ENCODE data around the gene SPEF1.

Gene SPEF1

DNA sequence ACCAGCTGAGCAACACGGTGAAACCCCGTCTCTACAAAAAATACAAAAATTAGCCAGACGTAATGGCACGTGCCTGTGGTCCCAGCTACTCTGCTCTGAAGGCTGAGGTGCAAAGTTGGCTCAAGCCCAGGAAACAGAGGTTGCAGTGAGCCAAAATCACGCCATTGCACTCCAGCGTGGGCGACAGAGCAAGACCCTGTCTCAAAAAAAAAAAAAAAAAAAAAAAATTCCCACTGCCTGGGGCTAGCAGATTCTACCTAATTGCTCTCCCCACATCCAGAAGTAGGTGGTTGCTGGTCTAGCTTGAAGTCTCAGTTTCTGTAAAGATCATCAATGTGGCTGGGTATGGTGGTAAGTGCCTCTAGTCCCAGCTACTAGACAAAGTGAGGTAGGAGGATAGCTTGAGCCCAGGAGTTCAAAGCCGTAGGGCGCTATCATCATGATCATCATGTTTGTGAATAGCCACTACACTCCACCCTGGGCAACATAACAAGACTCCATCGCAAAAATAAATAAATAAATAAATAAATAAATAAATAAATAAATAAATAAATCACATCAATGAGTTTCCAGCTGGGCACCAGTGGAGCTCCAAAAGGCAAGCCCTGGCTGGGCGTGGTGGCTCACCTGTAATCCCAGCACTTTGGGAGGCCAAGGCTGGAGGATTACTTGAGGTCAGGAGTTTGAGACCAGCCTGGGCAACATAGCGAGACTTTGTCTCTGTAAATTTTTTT lies 32.8 kb upstream of the SPEF1 start:
- Histone ChIP-seq H3K4me3 (ENCODE audit: insufficient read length, low read depth) (no peak overlapping the region), H3K4me1 (ENCODE audit: insufficient read depth, insufficient read length) (peaks cover 3% of the 10 kb centered on the region), H3K9ac (ENCODE audit: insufficient read length, low read depth) (no peak overlapping the region)

DNA sequence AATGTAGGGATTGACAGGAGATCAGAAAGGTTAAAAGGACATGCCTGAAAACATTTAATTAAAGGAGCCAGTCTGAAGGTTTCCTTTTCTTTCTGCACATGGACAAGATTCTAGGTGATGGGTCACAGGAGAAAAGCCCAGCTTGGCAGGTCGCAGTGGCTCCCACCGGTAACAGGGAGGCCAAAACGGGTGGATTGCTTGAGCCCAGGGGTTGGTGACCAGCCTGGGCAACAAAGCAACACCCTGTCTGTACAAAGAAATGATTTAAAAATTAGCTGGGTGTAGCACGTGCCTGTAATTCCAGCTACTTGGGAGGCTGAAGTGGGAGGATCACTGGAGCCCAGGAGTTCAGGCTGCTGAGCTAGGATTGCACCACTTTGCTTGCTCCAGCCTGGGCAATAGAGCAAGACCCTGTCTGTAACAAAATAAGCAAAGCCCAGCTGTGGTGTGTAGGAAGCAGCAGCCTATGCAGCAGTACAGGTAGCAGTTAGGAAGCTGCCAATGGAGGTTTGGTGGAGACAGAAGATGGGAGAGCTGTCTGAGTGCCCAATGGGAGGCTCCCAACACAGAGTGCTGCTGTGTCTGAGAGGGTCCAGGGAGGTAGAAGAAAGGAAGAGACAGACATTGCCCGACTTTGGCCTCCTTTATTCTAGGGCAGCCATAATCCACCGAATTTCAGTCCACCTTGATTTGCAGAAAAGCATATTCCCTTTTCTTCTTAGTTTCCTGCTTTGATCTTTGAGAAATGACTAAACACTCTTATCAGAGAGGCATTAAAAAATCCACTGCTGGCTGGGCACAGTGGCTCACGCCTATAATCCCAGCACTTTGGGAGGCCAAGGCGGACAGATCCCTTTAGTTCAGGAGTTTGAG lies 32.0 kb upstream of the SPEF1 start:
- H3K9me3 ChIP-seq (ENCODE audit: insufficient read depth, low read length): no peaks in the 10 kb centered on the region
- TF ChIP-seq SUZ12 (IDR thresholded peaks at IDR 0.05; ENCODE audit: extremely low read depth, insufficient read depth, insufficient read length): no peak
- no peak for TF ChIP-seq ZNF274 (IDR thresholded peaks at IDR 0.05; ENCODE audit: low read depth, low read length)
- no peak for TF ChIP-seq YY1 (IDR thresholded peaks at IDR 0.05; ENCODE audit: insufficient read depth, insufficient read length)
- no peak overlapping the region for H3K4me3 ChIP-seq (ENCODE audit: insufficient read length, low read depth)
- no peak for DNase-seq (ENCODE audit: low read depth, low spot score)
- H3K27me3 ChIP-seq (ENCODE audit: insufficient read depth, insufficient read length): no peaks in the 10 kb centered on the region
- H3K9ac ChIP-seq (ENCODE audit: insufficient read length, low read depth): no peak overlapping the region
- H3K36me3 ChIP-seq (ENCODE audit: insufficient read depth, insufficient read length, low read length): no peaks in the 10 kb centered on the region
- H3K4me1 ChIP-seq (ENCODE audit: insufficient read depth, insufficient read length): peaks cover 4% of the 10 kb centered on the region

More for the DNA sequence above, 32.8 kb upstream of the SPEF1 start:
- DNase-seq (ENCODE audit: low read depth, low spot score): no peak
- Histone ChIP-seq H3K27me3 (ENCODE audit: insufficient read depth, insufficient read length) (no peaks in the 10 kb centered on the region), H3K9me3 (ENCODE audit: insufficient read depth, low read length) (no peaks in the 10 kb centered on the region), H3K36me3 (ENCODE audit: insufficient read depth, insufficient read length, low read length) (no peaks in the 10 kb centered on the region)
- TF ChIP-seq SUZ12 (IDR thresholded peaks at IDR 0.05; ENCODE audit: extremely low read depth, insufficient read depth, insufficient read length) (no peak), YY1 (IDR thresholded peaks at IDR 0.05; ENCODE audit: insufficient read depth, insufficient read length) (no peak), ZNF274 (IDR thresholded peaks at IDR 0.05; ENCODE audit: low read depth, low read length) (no peak)

DNA sequence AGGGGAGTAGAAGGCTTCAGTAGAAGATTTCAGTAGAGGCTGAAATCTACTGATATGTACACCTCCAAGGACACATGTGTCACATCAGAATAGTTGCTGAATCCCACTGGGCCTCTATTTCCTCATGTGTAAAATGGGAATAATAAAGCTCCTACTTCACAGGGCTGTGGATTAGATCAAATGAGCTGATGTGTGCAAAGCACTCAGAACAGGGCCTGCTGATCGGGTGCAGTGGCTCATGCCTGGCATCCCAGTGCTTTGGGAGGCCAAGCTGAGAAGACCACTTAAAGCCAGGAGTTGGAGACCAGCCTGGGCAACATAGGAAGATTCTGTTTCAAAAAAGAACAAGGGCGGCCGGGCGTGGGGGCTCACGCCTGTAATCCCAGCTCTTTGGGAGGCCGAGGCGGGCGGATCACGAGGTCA lies 31.0 kb upstream of the SPEF1 start:
- H3K9ac ChIP-seq (ENCODE audit: insufficient read length, low read depth): no peak overlapping the region
- DNase-seq (ENCODE audit: low read depth, low spot score): no peak
- no peaks in the 10 kb centered on the region for H3K9me3 ChIP-seq (ENCODE audit: insufficient read depth, low read length)
- H3K27me3 ChIP-seq (ENCODE audit: insufficient read depth, insufficient read length): no peaks in the 10 kb centered on the region
- peaks cover 8% of the 10 kb centered on the region for H3K4me1 ChIP-seq (ENCODE audit: insufficient read depth, insufficient read length)
- no peak for TF ChIP-seq SUZ12 (IDR thresholded peaks at IDR 0.05; ENCODE audit: extremely low read depth, insufficient read depth, insufficient read length)
- no peak for TF ChIP-seq YY1 (IDR thresholded peaks at IDR 0.05; ENCODE audit: insufficient read depth, insufficient read length)
- TF ChIP-seq ZNF274 (IDR thresholded peaks at IDR 0.05; ENCODE audit: low read depth, low read length): no peak
- no peak overlapping the region for H3K4me3 ChIP-seq (ENCODE audit: insufficient read length, low read depth)
- H3K36me3 ChIP-seq (ENCODE audit: insufficient read depth, insufficient read length, low read length): no peaks in the 10 kb centered on the region

DNA sequence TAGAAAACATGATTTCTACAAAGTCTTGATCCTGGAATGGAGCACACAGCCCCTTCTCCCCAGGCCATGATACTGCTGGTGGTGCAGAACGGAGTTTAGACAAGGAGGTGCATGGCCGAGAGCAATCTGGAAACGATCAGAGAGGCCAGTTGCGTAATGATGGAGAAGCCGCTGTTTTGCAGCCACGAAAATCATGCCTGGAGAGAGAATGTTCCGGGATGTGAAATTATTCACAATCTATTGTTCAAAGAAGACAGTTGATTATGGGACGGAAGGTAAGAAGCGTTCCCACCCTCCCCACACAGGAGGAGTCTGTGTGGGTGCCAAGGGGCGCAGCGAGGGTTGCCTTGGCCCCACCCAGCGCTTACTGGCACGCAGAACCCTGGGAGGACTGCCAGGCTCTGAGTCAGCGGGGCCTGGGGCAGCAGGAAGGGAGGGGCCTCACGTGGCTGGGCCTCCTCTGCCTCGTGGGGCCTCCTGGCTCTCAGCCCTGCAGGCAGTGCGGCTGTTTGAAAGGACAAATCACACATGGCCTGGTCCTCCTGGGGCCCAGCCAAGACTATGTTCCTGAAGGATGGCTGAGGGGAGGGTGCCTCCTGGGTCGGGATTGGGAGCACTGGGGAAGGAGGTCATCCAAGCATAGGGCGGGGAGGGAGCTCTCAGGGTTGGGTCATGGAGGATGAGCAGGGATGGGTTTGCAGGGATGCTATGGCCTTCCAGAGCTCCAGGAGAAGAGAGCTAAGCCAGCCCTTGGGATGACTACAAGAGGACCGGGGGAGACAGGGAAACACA lies 30.4 kb upstream of the SPEF1 start:
- Histone ChIP-seq H3K4me3 (ENCODE audit: insufficient read length, low read depth) (no peak overlapping the region), H3K27me3 (ENCODE audit: insufficient read depth, insufficient read length) (no peaks in the 10 kb centered on the region), H3K36me3 (ENCODE audit: insufficient read depth, insufficient read length, low read length) (no peaks in the 10 kb centered on the region), H3K9ac (ENCODE audit: insufficient read length, low read depth) (no peak overlapping the region), H3K9me3 (ENCODE audit: insufficient read depth, low read length) (no peaks in the 10 kb centered on the region), H3K4me1 (ENCODE audit: insufficient read depth, insufficient read length) (peaks cover 12% of the 10 kb centered on the region)
- no peak for DNase-seq (ENCODE audit: low read depth, low spot score)
- TF ChIP-seq ZNF274 (IDR thresholded peaks at IDR 0.05; ENCODE audit: low read depth, low read length) (no peak), YY1 (IDR thresholded peaks at IDR 0.05; ENCODE audit: insufficient read depth, insufficient read length) (no peak), SUZ12 (IDR thresholded peaks at IDR 0.05; ENCODE audit: extremely low read depth, insufficient read depth, insufficient read length) (no peak)

DNA sequence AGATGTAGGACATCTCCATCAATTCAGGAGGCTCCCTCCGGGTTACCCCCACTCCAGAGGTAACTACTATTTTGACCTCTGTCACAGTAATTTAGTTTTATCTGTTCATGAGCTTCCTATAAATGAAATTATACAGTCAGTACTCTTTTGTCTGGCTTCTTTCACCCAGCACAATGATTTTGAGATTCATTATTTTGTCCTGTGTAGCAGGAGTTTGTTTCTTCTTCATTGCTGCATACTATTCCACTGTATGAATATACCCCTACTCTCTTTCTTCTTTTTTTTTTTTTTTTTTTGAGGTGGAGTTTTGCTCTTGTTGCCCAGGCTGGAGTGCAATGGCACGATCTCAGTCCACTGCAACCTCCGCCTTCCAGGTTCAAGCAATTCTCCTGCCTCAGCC lies 27.3 kb upstream of the SPEF1 start:
- no peaks in the 10 kb centered on the region for H3K9me3 ChIP-seq (ENCODE audit: insufficient read depth, low read length)
- H3K36me3 ChIP-seq (ENCODE audit: insufficient read depth, insufficient read length, low read length): peaks cover 24% of the 10 kb centered on the region
- peaks cover 17% of the 10 kb centered on the region for H3K4me1 ChIP-seq (ENCODE audit: insufficient read depth, insufficient read length)
- DNase-seq (ENCODE audit: low read depth, low spot score): no peak
- no peak overlapping the region for H3K9ac ChIP-seq (ENCODE audit: insufficient read length, low read depth)
- H3K4me3 ChIP-seq (ENCODE audit: insufficient read length, low read depth): no peak overlapping the region
- TF ChIP-seq ZNF274 (IDR thresholded peaks at IDR 0.05; ENCODE audit: low read depth, low read length) (no peak), SUZ12 (IDR thresholded peaks at IDR 0.05; ENCODE audit: extremely low read depth, insufficient read depth, insufficient read length) (no peak), YY1 (IDR thresholded peaks at IDR 0.05; ENCODE audit: insufficient read depth, insufficient read length) (no peak)
- H3K27me3 ChIP-seq (ENCODE audit: insufficient read depth, insufficient read length): no peaks in the 10 kb centered on the region

DNA sequence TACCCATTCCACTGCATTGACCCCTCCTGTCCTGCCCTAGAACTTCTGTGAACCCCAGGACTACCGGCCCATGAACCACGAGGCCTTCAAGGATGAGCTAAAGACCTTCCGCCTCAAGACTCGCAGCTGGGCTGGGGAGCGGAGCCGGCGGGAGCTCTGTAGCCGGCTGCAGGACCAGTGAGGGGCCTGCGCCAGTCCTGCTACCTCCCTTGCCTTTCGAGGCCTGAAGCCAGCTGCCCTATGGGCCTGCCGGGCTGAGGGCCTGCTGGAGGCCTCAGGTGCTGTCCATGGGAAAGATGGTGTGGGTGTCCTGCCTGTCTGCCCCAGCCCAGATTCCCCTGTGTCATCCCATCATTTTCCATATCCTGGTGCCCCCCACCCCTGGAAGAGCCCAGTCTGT lies 23.5 kb upstream of the SPEF1 start:
- DNase-seq (ENCODE audit: low read depth, low spot score): no peak
- H3K9ac ChIP-seq (ENCODE audit: insufficient read length, low read depth): no peak overlapping the region
- H3K27me3 ChIP-seq (ENCODE audit: insufficient read depth, insufficient read length): no peaks in the 10 kb centered on the region
- no peak overlapping the region for H3K4me3 ChIP-seq (ENCODE audit: insufficient read length, low read depth)
- TF ChIP-seq SUZ12 (IDR thresholded peaks at IDR 0.05; ENCODE audit: extremely low read depth, insufficient read depth, insufficient read length): no peak
- TF ChIP-seq ZNF274 (IDR thresholded peaks at IDR 0.05; ENCODE audit: low read depth, low read length): no peak
- no peak for TF ChIP-seq YY1 (IDR thresholded peaks at IDR 0.05; ENCODE audit: insufficient read depth, insufficient read length)
- H3K4me1 ChIP-seq (ENCODE audit: insufficient read depth, insufficient read length): peaks cover 27% of the 10 kb centered on the region
- no peaks in the 10 kb centered on the region for H3K9me3 ChIP-seq (ENCODE audit: insufficient read depth, low read length)
- peaks cover 59% of the 10 kb centered on the region for H3K36me3 ChIP-seq (ENCODE audit: insufficient read depth, insufficient read length, low read length)

Measured in NT2/D1 (cell line).